Heart left ventricle (tissue), 13 donors: ENCODE measurements around the gene RSPH10B2.
"Not testable (repeated sequence)": the region's sequence is repeated elsewhere in the genome, so short reads cannot be mapped to it uniquely, and the experiment has no call there.

Experiments
- POLR2A ChIP-seq, 2 donors: fragments of 450-650 bp; IDR thresholded peaks; one replicate each; pipeline ENCODE4 v1.6.1; 2017; ENCODE audit warnings: antibody characterized with exemption in 2 of 2, mild to moderate bottlenecking in 2 of 2, moderate library complexity in 2 of 2
- TF ChIP-seq, protein P1 (sequence below), 12 donors: fragments of 200-600 bp; sonication (generic) in 4 of 12; IDR thresholded peaks; one replicate each; pipeline versions ENCODE4 v1.5.0 to v1.8.0; 2018 to 2022; ENCODE audit warnings: antibody characterized with exemption in 12 of 12, mild to moderate bottlenecking in 5 of 12
- donor health status: ischemic (EF 13 %, LVEDD 7.1; RV severe dilation, severe dysfunction).
- donor health status: DM: no; HTN: yes; CAD: no.
- donor health status: DM: no; HTN: no; CAD: no.
- donor health status: ischemic (EF 25% LVEDD 6.9; RV normal size, moderate dysfunction).
- donor health status: ischemic (EF 25% LVEDD 5.7; RV mildly dilated, moderate dysfunction).
- donor health status: ischemic (EF 35%, LVEDD 5.7; RV mildly dilated, moderate dysfunction).
- donor health status: nonischemic (EF 11% LVEDD 7.7; RV severe dilation, severe dysfunction).
- donor health status: DM: yes; HTN: yes; CAD: no.
- donor health status: PGD.
- donor health status: ischemic (EF 29% LVEDD 5.4; RV normal size, mild dysfunction).
- donor health status: nonischemic (EF 23%, LVEDD 6.1; RV moderate dilation, normal function).

GRCh38 chr7:6750173-6750572, 3.7 kb upstream of the RSPH10B2 start:
- TF ChIP-seq, protein P1, sequence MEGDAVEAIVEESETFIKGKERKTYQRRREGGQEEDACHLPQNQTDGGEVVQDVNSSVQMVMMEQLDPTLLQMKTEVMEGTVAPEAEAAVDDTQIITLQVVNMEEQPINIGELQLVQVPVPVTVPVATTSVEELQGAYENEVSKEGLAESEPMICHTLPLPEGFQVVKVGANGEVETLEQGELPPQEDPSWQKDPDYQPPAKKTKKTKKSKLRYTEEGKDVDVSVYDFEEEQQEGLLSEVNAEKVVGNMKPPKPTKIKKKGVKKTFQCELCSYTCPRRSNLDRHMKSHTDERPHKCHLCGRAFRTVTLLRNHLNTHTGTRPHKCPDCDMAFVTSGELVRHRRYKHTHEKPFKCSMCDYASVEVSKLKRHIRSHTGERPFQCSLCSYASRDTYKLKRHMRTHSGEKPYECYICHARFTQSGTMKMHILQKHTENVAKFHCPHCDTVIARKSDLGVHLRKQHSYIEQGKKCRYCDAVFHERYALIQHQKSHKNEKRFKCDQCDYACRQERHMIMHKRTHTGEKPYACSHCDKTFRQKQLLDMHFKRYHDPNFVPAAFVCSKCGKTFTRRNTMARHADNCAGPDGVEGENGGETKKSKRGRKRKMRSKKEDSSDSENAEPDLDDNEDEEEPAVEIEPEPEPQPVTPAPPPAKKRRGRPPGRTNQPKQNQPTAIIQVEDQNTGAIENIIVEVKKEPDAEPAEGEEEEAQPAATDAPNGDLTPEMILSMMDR (IDR thresholded peaks at IDR 0.05), result not testable (repeated sequence)
- TF ChIP-seq POLR2A (IDR thresholded peaks at IDR 0.05), result not testable (repeated sequence)
